ENCODE results near the gene ATG9B.

GRCh38 chr7:150966002-150966401 lies 58.3 kb downstream of the ATG9B start:
- no peak for TF ChIP-seq ZBTB7B (CRISPR knock-in tag; IDR thresholded peaks at IDR 0.05)
- TF ChIP-seq ZNF562 (CRISPR knock-in tag; IDR thresholded peaks at IDR 0.05; ENCODE audit: borderline replicate concordance), result no peak
- no peak for TF ChIP-seq ZNF296 (CRISPR knock-in tag; conservative IDR thresholded peaks at IDR 0.05)
- no peak for TF ChIP-seq ZNF121 (CRISPR knock-in tag; IDR thresholded peaks at IDR 0.05)
- TF ChIP-seq ESRRA (CRISPR knock-in tag; IDR thresholded peaks at IDR 0.05; ENCODE audit: low read depth), result no peak
